HCT116 (cell line): ENCODE results near the gene AHNAK. TPM values are rescaled to one million over a fixed set of nuclear protein-coding genes. Genes with fewer than 3 reads are reported as not detected.

ENCODE experiments used
- ATAC-seq: fragments of 200-7000 bp; cut with Tn5 transposase; 2 replicates; pipeline ENCODE4 v1.9.1; 2020; ENCODE audit warnings: mild to moderate bottlenecking, moderate library complexity
- BruUV-seq: library from RNA; stranded (reverse); fragments of 400-500 nt; replicated peaks from 2 replicates; lab custom pipeline; 2021; lab: Mats Ljungman, UMichigan
- CTCF ChIA-PET: fragments of 300-600 bp; sonication (Branson Sonifier 250); formaldehyde crosslinking; loops from one replicate; lab custom pipeline; 2021; ENCODE audit warnings: antibody characterized with exemption; lab: Charles Lee
- POLR2A ChIA-PET: fragments of 300-600, 350-600 bp; sonication (Branson Sonifier 250); formaldehyde crosslinking; loops from one replicate; lab custom pipeline; 2021; ENCODE audit warnings: antibody characterized with exemption; lab: Charles Lee
- RAD21 ChIA-PET, 2 experiments: fragments of 300-600 bp; sonication (Branson Sonifier 250); formaldehyde crosslinking; loops; one replicate each; lab custom pipeline; 2023; ENCODE audit warnings: low total read pairs in 2 of 2; ENCODE audit not compliant: uncharacterized antibody in 2 of 2, unreplicated experiment in 2 of 2, low non-redundant PET in 1 of 2; lab: Charles Lee
- DNase-seq: peaks from one replicate; pipeline ENCODE4 v3.0.0-alpha.2; 2010; ENCODE audit warnings: low read depth, low spot score
- H2AFZ ChIP-seq: fragments of 200-600 bp; shearing (Covaris generic), sonication (generic); 2 replicates; pipeline ENCODE4 v1.6.1; 2017; ENCODE audit warnings: low read depth, mixed run types, mixed read lengths, antibody characterized with exemption, low read length; ENCODE audit not compliant: poor library complexity, severe bottlenecking
- H3K27ac ChIP-seq: 2 replicates; pipeline ENCODE4 v1.5.1; 2012; ENCODE audit warnings: low read depth, low read length
- H3K27me3 ChIP-seq: fragments of 200-600 bp; sonication (generic); 2 replicates; pipeline ENCODE4 v1.6.1; 2016; ENCODE audit warnings: mixed run types, low read length, mixed read lengths; ENCODE audit not compliant: insufficient read depth
- H3K36me3 ChIP-seq, 2 experiments: fragments of 200-500 bp in 1 of 2; fragments of 200-600 bp in 1 of 2; sonication (Bioruptor generic) in 1 of 2; sonication (generic) in 1 of 2; 2 replicates each; pipeline versions ENCODE4 v1.5.1 to v1.6.1; 2014 to 2016; ENCODE audit warnings: low read length in 2 of 2, inconsistent platforms in 1 of 2, mixed read lengths in 1 of 2, mixed run types in 1 of 2; ENCODE audit not compliant: insufficient read depth in 2 of 2, control insufficient read depth in 1 of 2
- H3K4me1 ChIP-seq, 2 experiments: fragments of 200-600 bp in 1 of 2; sonication (generic) in 1 of 2; 2 replicates each; pipeline versions ENCODE4 v1.5.1 to v1.6.1; 2012 to 2017; ENCODE audit warnings: low read length in 2 of 2, inconsistent platforms in 1 of 2, mild to moderate bottlenecking in 1 of 2, mixed read lengths in 1 of 2, mixed run types in 1 of 2, moderate library complexity in 1 of 2; ENCODE audit not compliant: insufficient read depth in 2 of 2, control insufficient read depth in 1 of 2
- H3K4me2 ChIP-seq: fragments of 200-600 bp; sonication (generic); 2 replicates; pipeline ENCODE4 v1.6.1; 2017; ENCODE audit warnings: mixed run types, low read length, mixed read lengths
- H3K4me3 ChIP-seq, 2 experiments: fragments of 200-600 bp in 1 of 2; sonication (generic) in 1 of 2; replicated peaks in 1 of 2; 2 replicates each; pipeline ENCODE4 v1.5.1; 2011 to 2016; ENCODE audit warnings: low read length in 2 of 2, control low read depth in 1 of 2, low read depth in 1 of 2, mild to moderate bottlenecking in 1 of 2, mixed read lengths in 1 of 2, mixed run types in 1 of 2
- H3K79me2 ChIP-seq: fragments of 200-600 bp; sonication (generic); 2 replicates; pipeline ENCODE4 v1.6.1; 2017; ENCODE audit warnings: mild to moderate bottlenecking, mixed run types, low read length, moderate library complexity, mixed read lengths; ENCODE audit not compliant: insufficient read depth
- H3K9ac ChIP-seq: fragments of 200-600 bp; sonication (generic); 2 replicates; pipeline ENCODE4 v1.6.1; 2016; ENCODE audit warnings: low read length, mixed read lengths
- H3K9me2 ChIP-seq: fragments of 200-600 bp; sonication (generic), shearing (Covaris generic); 2 replicates; pipeline ENCODE4 v1.6.1; 2017; ENCODE audit warnings: mixed run types, mild to moderate bottlenecking, moderate library complexity; ENCODE audit not compliant: insufficient read depth
- H3K9me3 ChIP-seq, 2 experiments: fragments of 200-500 bp in 1 of 2; fragments of 200-600 bp in 1 of 2; sonication (Bioruptor generic) in 1 of 2; sonication (generic) in 1 of 2; 2 replicates each; pipeline ENCODE4 v1.6.1; 2014 to 2017; ENCODE audit warnings: low read length in 2 of 2, mixed read lengths in 2 of 2, inconsistent platforms in 1 of 2, low read depth in 1 of 2, mild to moderate bottlenecking in 1 of 2, mixed run types in 1 of 2, moderate library complexity in 1 of 2; ENCODE audit not compliant: control insufficient read depth in 1 of 2, insufficient read depth in 1 of 2
- H4K20me1 ChIP-seq: fragments of 200-600 bp; sonication (generic), shearing (Covaris generic); 2 replicates; pipeline ENCODE4 v1.6.1; 2017; ENCODE audit warnings: mixed run types, mild to moderate bottlenecking, moderate library complexity; ENCODE audit not compliant: insufficient read depth
- ATF3 ChIP-seq: IDR thresholded peaks from 2 replicates; pipeline ENCODE4 v1.6.1; 2012
- CBX3 ChIP-seq: IDR thresholded peaks from 2 replicates; pipeline ENCODE4 v1.6.1; 2012; ENCODE audit warnings: low read depth
- EGR1 ChIP-seq: IDR thresholded peaks from 2 replicates; pipeline ENCODE4 v1.6.1; 2012; ENCODE audit warnings: low read depth
- EZH2 ChIP-seq: fragments of 200-600 bp; sonication (generic); IDR thresholded peaks from 2 replicates; pipeline ENCODE4 v1.6.1; 2017; ENCODE audit warnings: antibody characterized with exemption, mixed run types
- FOSL1 ChIP-seq: IDR thresholded peaks from 2 replicates; pipeline ENCODE4 v1.6.1; 2012; ENCODE audit warnings: low read depth
- JUND ChIP-seq: IDR thresholded peaks from 2 replicates; pipeline ENCODE4 v1.6.1; 2012
- POLR2A ChIP-seq: IDR thresholded peaks from 2 replicates; pipeline ENCODE4 v1.7.0; 2011; ENCODE audit warnings: borderline replicate concordance; ENCODE audit not compliant: insufficient read depth, insufficient read length; ENCODE audit errors: extremely low read depth
- RAD21 ChIP-seq: IDR thresholded peaks from 2 replicates; pipeline ENCODE4 v1.6.1; 2012; ENCODE audit warnings: low read depth, mild to moderate bottlenecking
- SP1 ChIP-seq: IDR thresholded peaks from 2 replicates; pipeline ENCODE4 v1.6.1; 2012; ENCODE audit warnings: low read depth
- SRF ChIP-seq: IDR thresholded peaks from 2 replicates; pipeline ENCODE4 v1.6.1; 2012; ENCODE audit warnings: low read depth
- intact Hi-C: fragments of 100-400 bp; cut with micrococcal nuclease; formaldehyde crosslinking; loops from 2 replicates; pipeline ENCODE4 v1.10.0; 2022
- total RNA-seq: library from RNA; stranded (reverse); gene quantifications from one replicate; pipeline ENCODE4 v1.2.1, GENCODE V29; 2021; ENCODE audit not compliant: unreplicated experiment
- TF ChIP-seq, protein P1 (sequence below): IDR thresholded peaks from 2 replicates; pipeline ENCODE4 v1.6.1; 2012; ENCODE audit warnings: low read depth

Gene AHNAK
- total RNA-seq, 1 experiment from 2014 or later: 239 TPM

GRCh38 chr11:62433904-62434276 is 112.7 kb downstream of the AHNAK start:
- ChIA-PET CTCF (interaction anchor here (2.0 kb wide), 1 partner anchor 9 kb away, joined by 9 read pairs; no protein-coding TSS in a partner anchor), POLR2A (no interaction called here), RAD21 (interaction anchor here in 1 of 2 experiments (0.9 kb wide), 1 partner anchor 9 kb away, joined by 5 read pairs; no protein-coding TSS in a partner anchor)
- Histone ChIP-seq H3K36me3 (no peaks in the 10 kb centered on the region), H3K9ac (no peak overlapping the region), H3K4me1 (no peaks in the 10 kb centered on the region), H3K9me2 (no peaks in the 10 kb centered on the region), H2AFZ (no peak overlapping the region), H3K27ac (no peak overlapping the region), H3K79me2 (no peaks in the 10 kb centered on the region), H4K20me1 (no peaks in the 10 kb centered on the region), H3K9me3 (no peaks in the 10 kb centered on the region), H3K4me3 (no peak overlapping the region), H3K27me3 (no peaks in the 10 kb centered on the region), H3K4me2 (no peak overlapping the region)
- DNase-seq (no peak), ATAC-seq (no peak)
- TF ChIP-seq POLR2A: no peak
- no peak for TF ChIP-seq ATF3
- no peak for TF ChIP-seq EGR1
- TF ChIP-seq, protein P1, sequence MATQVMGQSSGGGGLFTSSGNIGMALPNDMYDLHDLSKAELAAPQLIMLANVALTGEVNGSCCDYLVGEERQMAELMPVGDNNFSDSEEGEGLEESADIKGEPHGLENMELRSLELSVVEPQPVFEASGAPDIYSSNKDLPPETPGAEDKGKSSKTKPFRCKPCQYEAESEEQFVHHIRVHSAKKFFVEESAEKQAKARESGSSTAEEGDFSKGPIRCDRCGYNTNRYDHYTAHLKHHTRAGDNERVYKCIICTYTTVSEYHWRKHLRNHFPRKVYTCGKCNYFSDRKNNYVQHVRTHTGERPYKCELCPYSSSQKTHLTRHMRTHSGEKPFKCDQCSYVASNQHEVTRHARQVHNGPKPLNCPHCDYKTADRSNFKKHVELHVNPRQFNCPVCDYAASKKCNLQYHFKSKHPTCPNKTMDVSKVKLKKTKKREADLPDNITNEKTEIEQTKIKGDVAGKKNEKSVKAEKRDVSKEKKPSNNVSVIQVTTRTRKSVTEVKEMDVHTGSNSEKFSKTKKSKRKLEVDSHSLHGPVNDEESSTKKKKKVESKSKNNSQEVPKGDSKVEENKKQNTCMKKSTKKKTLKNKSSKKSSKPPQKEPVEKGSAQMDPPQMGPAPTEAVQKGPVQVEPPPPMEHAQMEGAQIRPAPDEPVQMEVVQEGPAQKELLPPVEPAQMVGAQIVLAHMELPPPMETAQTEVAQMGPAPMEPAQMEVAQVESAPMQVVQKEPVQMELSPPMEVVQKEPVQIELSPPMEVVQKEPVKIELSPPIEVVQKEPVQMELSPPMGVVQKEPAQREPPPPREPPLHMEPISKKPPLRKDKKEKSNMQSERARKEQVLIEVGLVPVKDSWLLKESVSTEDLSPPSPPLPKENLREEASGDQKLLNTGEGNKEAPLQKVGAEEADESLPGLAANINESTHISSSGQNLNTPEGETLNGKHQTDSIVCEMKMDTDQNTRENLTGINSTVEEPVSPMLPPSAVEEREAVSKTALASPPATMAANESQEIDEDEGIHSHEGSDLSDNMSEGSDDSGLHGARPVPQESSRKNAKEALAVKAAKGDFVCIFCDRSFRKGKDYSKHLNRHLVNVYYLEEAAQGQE: no peak
- TF ChIP-seq EZH2: no peak
- no peak for TF ChIP-seq SRF
- TF ChIP-seq RAD21: no peak
- no peak for TF ChIP-seq JUND
- no peak for TF ChIP-seq FOSL1
- TF ChIP-seq SP1: no peak
- TF ChIP-seq CBX3: no peak
- intact Hi-C loops: no loop called here
- no TSS peak for BruUV-seq
